Medulla oblongata (tissue), 1 donor: Measurements from ENCODE around the gene CUL7.
A peak's percentile ranks its signal among the peaks of the same experiment; 100 is the strongest.
"Not testable (repeated sequence)": the region's sequence is repeated elsewhere in the genome, so short reads cannot be mapped to it uniquely, and the experiment has no call there.

ENCODE experiments used
- DNase-seq: peaks from one replicate; pipeline ENCODE4 v3.0.0-alpha.2; 2015; ENCODE audit errors: extremely low spot score

Gene CUL7

GRCh38 chr6:43045371-43045930 is 8.2 kb downstream of the CUL7 start:
- DNase-seq, result no peak

- no peak for DNase-seq
Measured at GRCh38 chr6:43043310-43043709, 10.3 kb downstream of the CUL7 start.

- not testable (repeated sequence) for DNase-seq
Measured at GRCh38 chr6:43041475-43041874, 12.2 kb downstream of the CUL7 start.

- no peak for DNase-seq
Measured at GRCh38 chr6:43040542-43041257, 13.0 kb downstream of the CUL7 start.

- no peak for DNase-seq
Measured at GRCh38 chr6:43038727-43039126, 14.9 kb downstream of the CUL7 start.

- no peak for DNase-seq
Measured at GRCh38 chr6:43037706-43038105, 15.9 kb downstream of the CUL7 start.

- DNase-seq, result no peak
Measured at GRCh38 chr6:43037197-43037596, 16.5 kb downstream of the CUL7 start.

- no peak for DNase-seq
Measured at GRCh38 chr6:43036712-43037111, 16.9 kb downstream of the CUL7 start.

- no peak for DNase-seq
Measured at GRCh38 chr6:43035495-43036194, 18.0 kb downstream of the CUL7 start.

GRCh38 chr6:43034190-43034525 is 19.5 kb downstream of the CUL7 start:
- DNase-seq, result no peak

GRCh38 chr6:43033496-43034189 is 20.0 kb downstream of the CUL7 start:
- no peak for DNase-seq

- DNase-seq, result no peak
Measured at GRCh38 chr6:43032326-43032725, 21.3 kb downstream of the CUL7 start.

GRCh38 chr6:43029120-43029519 is 24.5 kb downstream of the CUL7 start:
- no peak for DNase-seq

- DNase-seq, result no peak
Measured at GRCh38 chr6:43026365-43026764, 27.3 kb downstream of the CUL7 start.

GRCh38 chr6:43024436-43024835 is 29.2 kb downstream of the CUL7 start:
- no peak for DNase-seq

GRCh38 chr6:43021270-43022047 is 32.2 kb downstream of the CUL7 start, which contains the start of gene RRP36:
Gene RRP36 (plus strand): TSS chr6:43021623. CDS start chr6:43021655, 32 bp downstream.
- DNase-seq, result peak; percentile 77

GRCh38 chr6:43020847-43021246 is 32.8 kb downstream of the CUL7 start:
- no peak for DNase-seq

GRCh38 chr6:43020052-43020705 is 33.5 kb downstream of the CUL7 start:
- no peak for DNase-seq

- DNase-seq, result no peak
Measured at GRCh38 chr6:43019152-43019551, 34.5 kb downstream of the CUL7 start.

- DNase-seq, result no peak
Measured at GRCh38 chr6:43016943-43017334, 36.7 kb downstream of the CUL7 start.
